NCI-H510A (cell line): ENCODE data around the gene ADAMTS8.

Source experiments
- DNase-seq: peaks from one replicate; lab custom pipeline; 2025; lab: John Stamatoyannopoulos, UW

The ADAMTS8 gene

GRCh38 chr11:130462101-130462885 is 33.9 kb upstream of the ADAMTS8 start:
- DNase-seq, result no peak

- no peak for DNase-seq
Measured at GRCh38 chr11:130459521-130459920, 31.1 kb upstream of the ADAMTS8 start.

- no peak for DNase-seq
Measured at GRCh38 chr11:130458410-130458729, 30.0 kb upstream of the ADAMTS8 start.

GRCh38 chr11:130457623-130458409 is 29.4 kb upstream of the ADAMTS8 start:
- DNase-seq, result no peak

- no peak for DNase-seq
Measured at GRCh38 chr11:130456286-130456685, 27.9 kb upstream of the ADAMTS8 start.

- DNase-seq, result no peak
Measured at GRCh38 chr11:130455483-130456127, 27.2 kb upstream of the ADAMTS8 start.

- DNase-seq, result no peak
Measured at GRCh38 chr11:130454491-130455252, 26.3 kb upstream of the ADAMTS8 start.

GRCh38 chr11:130452940-130453339 is 24.5 kb upstream of the ADAMTS8 start:
- DNase-seq, result no peak

- no peak for DNase-seq
Measured at GRCh38 chr11:130452176-130452575, 23.8 kb upstream of the ADAMTS8 start.

- no peak for DNase-seq
Measured at GRCh38 chr11:130451231-130452019, 23.0 kb upstream of the ADAMTS8 start.

GRCh38 chr11:130449996-130450769 is 21.8 kb upstream of the ADAMTS8 start:
- no peak for DNase-seq

- DNase-seq, result no peak
Measured at GRCh38 chr11:130449310-130449990, 21.0 kb upstream of the ADAMTS8 start.

GRCh38 chr11:130448416-130449309 is 20.3 kb upstream of the ADAMTS8 start, which contains the start of gene ADAMTS15:
Gene ADAMTS15, plus strand, starts transcription at chr11:130448645. Its CDS starts 329 bp downstream, at chr11:130448974.
- peak; percentile 16 for DNase-seq

GRCh38 chr11:130448039-130448415 is 19.6 kb upstream of the ADAMTS8 start:
- DNase-seq, result no peak

GRCh38 chr11:130445788-130446187 is 17.4 kb upstream of the ADAMTS8 start:
- DNase-seq, result no peak

- no peak for DNase-seq
Measured at GRCh38 chr11:130442737-130443136, 14.3 kb upstream of the ADAMTS8 start.

GRCh38 chr11:130441719-130442118 is 13.3 kb upstream of the ADAMTS8 start:
- DNase-seq, result no peak

GRCh38 chr11:130439876-130440275 is 11.5 kb upstream of the ADAMTS8 start:
- no peak for DNase-seq

- DNase-seq, result no peak
Measured at GRCh38 chr11:130439160-130439519, 10.7 kb upstream of the ADAMTS8 start.
